Thyroid gland (tissue), 4 donors: ENCODE results near the gene HHATL. TPM values are rescaled to one million over a fixed set of nuclear protein-coding genes. Genes with fewer than 3 reads are reported as not detected.

Source experiments
- DNase-seq, 2 donors: peaks; one replicate each; pipeline ENCODE4 v3.0.0-alpha.2; 2019
- H3K27ac ChIP-seq, 3 donors: fragments of 200-600 bp; sonication (generic); 1 replicate in 2 of 3; 2 replicates in 1 of 3; pipeline ENCODE4 v1.5.1; 2016 to 2019; ENCODE audit warnings: mild to moderate bottlenecking in 1 of 3, moderate library complexity in 1 of 3
- H3K27me3 ChIP-seq: fragments of 200-600 bp; sonication (generic); one replicate; pipeline ENCODE4 v1.5.1; 2019
- H3K36me3 ChIP-seq, 2 donors: fragments of 200-600 bp; sonication (generic); one replicate each; pipeline ENCODE4 v1.5.1; 2016 to 2019
- H3K4me1 ChIP-seq, 2 donors: fragments of 200-600 bp; sonication (generic); one replicate each; pipeline ENCODE4 v1.5.1; 2017 to 2019
- H3K4me3 ChIP-seq, 3 donors: fragments of 200-600 bp; sonication (generic); replicated peaks in 1 of 3; 1 replicate in 2 of 3; 2 replicates in 1 of 3; pipeline ENCODE4 v1.5.1; 2016; ENCODE audit warnings: mild to moderate bottlenecking in 1 of 3
- H3K9me3 ChIP-seq: fragments of 200-600 bp; sonication (generic); one replicate; pipeline ENCODE4 v1.5.1; 2017
- POLR2A ChIP-seq, 2 donors: fragments of 450-650 bp; IDR thresholded peaks; one replicate each; pipeline ENCODE4 v1.6.1; 2017; ENCODE audit warnings: antibody characterized with exemption in 2 of 2, mild to moderate bottlenecking in 2 of 2, moderate library complexity in 1 of 2
- WGBS, 2 donors: methylation state at CpG; one replicate each; pipeline ENCODE4 v1.1.5; 2017; 5-methylcytosine and 5-hydroxymethylcytosine counted together
- intact Hi-C: fragments of 100-400 bp; cut with DNase I; formaldehyde crosslinking; loops from one replicate; pipeline ENCODE4 v1.15.1; 2023
- total RNA-seq, 4 donors: library from RNA; depleted of rRNA; stranded (reverse); fragments of >200 nt; gene quantifications; one replicate each; pipeline ENCODE4 v1.2.3, GENCODE V29; 2016
- TF ChIP-seq, protein P1 (sequence below), 6 experiments: fragments of 200-600 bp in 3 of 6; fragments of 450-650 bp in 3 of 6; sonication (generic) in 3 of 6; IDR thresholded peaks; one replicate each; pipeline ENCODE4 v1.5.1; 2016 to 2019; ENCODE audit warnings: antibody characterized with exemption in 6 of 6, mild to moderate bottlenecking in 2 of 6, inconsistent platforms in 1 of 6, moderate library complexity in 1 of 6

Gene HHATL
- total RNA-seq, 4 donors from 2014 or later: 15.7 to 64.1 (median 32.4) TPM

DNA sequence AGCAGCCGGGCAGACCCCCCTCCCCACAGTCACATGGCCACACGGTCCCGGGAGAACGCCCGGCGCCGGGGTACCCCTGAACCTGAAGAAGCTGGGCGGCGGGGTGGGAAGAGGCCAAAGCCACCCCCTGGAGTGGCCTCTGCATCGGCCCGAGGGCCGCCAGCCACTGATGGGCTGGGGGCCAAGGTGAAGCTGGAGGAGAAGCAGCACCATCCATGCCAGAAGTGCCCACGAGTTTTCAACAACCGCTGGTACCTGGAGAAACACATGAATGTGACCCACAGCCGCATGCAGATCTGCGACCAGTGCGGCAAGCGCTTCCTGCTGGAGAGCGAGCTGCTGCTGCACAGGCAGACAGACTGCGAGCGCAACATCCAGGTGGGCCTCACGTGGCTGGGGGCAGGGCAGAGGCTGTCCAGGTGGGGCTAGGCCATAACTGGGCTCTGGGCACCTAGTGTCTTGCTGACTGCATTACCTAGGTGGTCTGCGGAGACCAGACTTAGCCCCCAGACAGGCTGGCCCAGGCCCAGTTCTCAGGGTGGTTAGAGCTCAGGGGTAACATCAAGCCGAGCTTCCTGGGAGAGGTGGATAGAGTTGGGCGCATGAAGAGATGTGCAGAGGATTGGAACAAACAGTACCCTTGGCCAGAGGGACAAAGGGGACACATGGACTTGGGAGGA, 43.0 kb downstream of the HHATL start:
- WGBS, 2 donors: 80% methylated on average over 12 to 24 of the region's 25 CpGs
- Histone ChIP-seq H3K36me3 (peaks cover 0 to 5% of the 10 kb centered on the region in 2 donors), H3K27ac (no peak overlapping the region), H3K4me3 (no peak overlapping the region), H3K4me1 (peaks cover 6 to 12% of the 10 kb centered on the region in 2 donors), H3K9me3 (no peaks in the 10 kb centered on the region), H3K27me3 (no peaks in the 10 kb centered on the region)
- TF ChIP-seq, protein P1, sequence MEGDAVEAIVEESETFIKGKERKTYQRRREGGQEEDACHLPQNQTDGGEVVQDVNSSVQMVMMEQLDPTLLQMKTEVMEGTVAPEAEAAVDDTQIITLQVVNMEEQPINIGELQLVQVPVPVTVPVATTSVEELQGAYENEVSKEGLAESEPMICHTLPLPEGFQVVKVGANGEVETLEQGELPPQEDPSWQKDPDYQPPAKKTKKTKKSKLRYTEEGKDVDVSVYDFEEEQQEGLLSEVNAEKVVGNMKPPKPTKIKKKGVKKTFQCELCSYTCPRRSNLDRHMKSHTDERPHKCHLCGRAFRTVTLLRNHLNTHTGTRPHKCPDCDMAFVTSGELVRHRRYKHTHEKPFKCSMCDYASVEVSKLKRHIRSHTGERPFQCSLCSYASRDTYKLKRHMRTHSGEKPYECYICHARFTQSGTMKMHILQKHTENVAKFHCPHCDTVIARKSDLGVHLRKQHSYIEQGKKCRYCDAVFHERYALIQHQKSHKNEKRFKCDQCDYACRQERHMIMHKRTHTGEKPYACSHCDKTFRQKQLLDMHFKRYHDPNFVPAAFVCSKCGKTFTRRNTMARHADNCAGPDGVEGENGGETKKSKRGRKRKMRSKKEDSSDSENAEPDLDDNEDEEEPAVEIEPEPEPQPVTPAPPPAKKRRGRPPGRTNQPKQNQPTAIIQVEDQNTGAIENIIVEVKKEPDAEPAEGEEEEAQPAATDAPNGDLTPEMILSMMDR (IDR thresholded peaks at IDR 0.05): no peak
- TF ChIP-seq POLR2A (IDR thresholded peaks at IDR 0.05): no peak
- intact Hi-C loops: no loop called here
- DNase-seq: no peak

DNA sequence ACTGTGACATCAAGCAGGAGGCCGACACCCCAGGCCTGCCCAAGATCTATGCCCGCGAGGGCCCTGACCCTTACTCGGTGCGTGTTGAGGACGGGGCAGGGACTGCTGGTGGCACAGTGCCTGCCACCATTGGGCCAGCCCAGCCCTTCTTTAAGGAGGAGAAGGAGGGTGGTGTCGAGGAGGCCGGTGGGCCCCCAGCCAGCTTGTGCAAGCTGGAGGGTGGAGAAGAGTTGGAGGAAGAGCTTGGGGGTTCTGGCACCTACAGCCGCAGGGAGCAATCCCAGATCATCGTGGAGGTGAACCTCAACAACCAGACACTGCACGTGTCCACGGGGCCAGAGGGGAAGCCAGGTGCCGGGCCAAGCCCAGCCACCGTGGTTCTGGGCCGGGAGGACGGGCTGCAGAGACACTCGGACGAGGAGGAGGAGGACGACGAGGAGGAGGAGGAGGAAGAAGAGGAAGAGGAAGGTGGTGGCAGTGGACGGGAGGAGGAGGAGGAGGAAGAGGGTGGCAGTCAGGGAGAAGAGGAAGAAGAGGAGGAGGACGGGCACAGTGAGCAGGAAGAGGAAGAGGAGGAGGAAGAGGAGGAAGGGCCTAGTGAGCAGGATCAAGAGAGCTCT, 43.7 kb downstream of the HHATL start:
- intact Hi-C loops: no loop called here
- H3K9me3 ChIP-seq: no peaks in the 10 kb centered on the region
- no peak overlapping the region for H3K4me3 ChIP-seq
- H3K36me3 ChIP-seq: peaks cover 0 to 5% of the 10 kb centered on the region in 2 donors
- no peaks in the 10 kb centered on the region for H3K27me3 ChIP-seq
- 78 to 83% methylated on average over 22 of the region's 22 CpGs for WGBS, 2 donors
- no peak overlapping the region for H3K27ac ChIP-seq
- no peak for DNase-seq
- TF ChIP-seq POLR2A (IDR thresholded peaks at IDR 0.05): no peak
- TF ChIP-seq, protein P1 (IDR thresholded peaks at IDR 0.05): no peak
- H3K4me1 ChIP-seq: peaks cover 6 to 12% of the 10 kb centered on the region in 2 donors

DNA sequence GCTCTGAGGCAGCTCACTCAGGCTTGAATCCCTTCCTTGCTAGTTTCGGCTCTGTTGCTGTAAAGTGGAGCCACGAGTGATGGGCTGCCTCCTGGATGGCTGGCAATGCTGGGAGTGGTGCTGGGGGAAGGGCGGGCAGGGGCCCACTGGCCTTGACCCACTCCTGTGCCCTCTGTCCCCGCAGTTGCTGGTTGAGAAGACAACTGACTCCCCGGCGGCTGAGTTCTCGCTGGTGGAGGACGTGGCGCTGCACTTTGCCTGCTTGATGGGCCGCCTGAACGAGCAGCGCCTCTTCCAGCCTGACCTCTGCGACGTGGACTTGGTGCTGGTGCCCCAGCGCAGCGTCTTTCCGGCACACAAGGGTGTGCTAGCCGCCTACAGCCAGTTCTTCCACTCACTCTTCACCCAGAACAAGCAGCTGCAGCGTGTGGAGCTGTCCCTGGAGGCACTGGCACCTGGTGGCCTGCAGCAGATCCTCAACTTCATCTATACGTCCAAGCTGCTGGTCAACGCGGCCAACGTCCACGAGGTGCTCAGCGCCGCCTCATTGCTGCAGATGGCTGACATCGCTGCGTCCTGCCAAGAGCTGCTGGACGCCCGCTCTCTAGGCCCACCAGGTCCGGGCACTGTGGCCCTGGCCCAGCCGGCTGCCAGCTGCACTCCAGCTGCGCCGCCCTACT, 44.4 kb downstream of the HHATL start:
- Histone ChIP-seq H3K36me3 (peaks cover 0 to 5% of the 10 kb centered on the region in 2 donors), H3K4me1 (peaks cover 12 to 17% of the 10 kb centered on the region in 2 donors), H3K27ac (no peak overlapping the region), H3K9me3 (no peaks in the 10 kb centered on the region), H3K4me3 (no peak overlapping the region), H3K27me3 (no peaks in the 10 kb centered on the region)
- TF ChIP-seq POLR2A (IDR thresholded peaks at IDR 0.05): no peak
- TF ChIP-seq, protein P1 (IDR thresholded peaks at IDR 0.05): no peak
- intact Hi-C loops: no loop called here
- WGBS, 2 donors: 90 to 99% methylated on average over 20 to 32 of the region's 34 CpGs
- no peak for DNase-seq

DNA sequence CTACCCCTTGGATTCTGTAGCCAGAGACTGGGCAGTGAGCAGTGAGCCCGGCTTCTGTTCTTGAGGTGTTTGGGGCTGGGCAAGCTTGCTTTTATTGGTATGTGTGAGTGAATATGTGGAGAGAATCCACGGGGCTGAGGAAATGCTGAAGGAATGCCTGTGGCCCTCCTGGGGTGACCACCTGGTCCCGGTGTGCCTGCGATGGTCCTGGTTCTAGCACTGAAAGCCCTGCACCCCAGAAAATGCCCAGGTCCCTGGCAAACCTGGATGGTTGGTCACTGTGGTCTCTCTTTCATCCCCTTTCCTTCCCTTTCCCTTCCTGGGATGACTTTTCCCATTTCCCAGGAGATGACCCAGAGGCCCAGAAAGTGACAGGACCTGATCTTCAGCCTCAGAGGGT, 44.9 kb downstream of the HHATL start:
- Histone ChIP-seq H3K27me3 (no peaks in the 10 kb centered on the region), H3K36me3 (peaks cover 0 to 5% of the 10 kb centered on the region in 2 donors), H3K27ac (no peak overlapping the region), H3K4me3 (no peak overlapping the region), H3K4me1 (peaks cover 17 to 23% of the 10 kb centered on the region in 2 donors), H3K9me3 (no peaks in the 10 kb centered on the region)
- DNase-seq: no peak
- intact Hi-C loops: no loop called here
- TF ChIP-seq, protein P1 (IDR thresholded peaks at IDR 0.05): no peak
- TF ChIP-seq POLR2A (IDR thresholded peaks at IDR 0.05): no peak
- 83 to 96% methylated on average over 4 of the region's 4 CpGs for WGBS, 2 donors
